HG02981 (cell line): Measurements from ENCODE around the gene SH3BP4.

Source experiments
- ATAC-seq: cut with Tn5 transposase; IDR thresholded peaks from one replicate; pipeline ENCODE4 v1.9.1; 2021; ENCODE audit warnings: mild to moderate bottlenecking, moderate library complexity; ENCODE audit not compliant: unreplicated experiment

Gene SH3BP4

DNA sequence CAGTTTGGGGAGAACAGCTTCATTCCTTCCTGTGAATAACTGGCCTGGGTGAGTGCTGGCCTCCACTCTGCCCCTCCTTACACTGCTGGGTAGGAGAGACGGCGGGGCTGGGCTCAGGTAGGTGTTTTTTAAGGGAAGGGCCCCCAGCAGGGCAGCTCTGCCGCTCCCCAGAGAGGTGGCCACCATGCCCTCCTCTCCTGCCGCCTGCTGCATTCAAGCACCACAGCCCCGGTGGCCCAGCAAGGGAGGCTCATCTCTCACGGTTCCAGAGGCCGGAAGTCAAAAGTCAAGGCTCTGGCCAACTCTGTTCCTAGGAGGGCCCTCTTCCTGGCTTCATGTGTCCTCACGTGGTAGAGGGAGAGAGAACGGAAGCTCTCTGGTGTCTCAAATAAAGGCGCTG, 81.1 kb downstream of the SH3BP4 start:
- no peak for ATAC-seq

DNA sequence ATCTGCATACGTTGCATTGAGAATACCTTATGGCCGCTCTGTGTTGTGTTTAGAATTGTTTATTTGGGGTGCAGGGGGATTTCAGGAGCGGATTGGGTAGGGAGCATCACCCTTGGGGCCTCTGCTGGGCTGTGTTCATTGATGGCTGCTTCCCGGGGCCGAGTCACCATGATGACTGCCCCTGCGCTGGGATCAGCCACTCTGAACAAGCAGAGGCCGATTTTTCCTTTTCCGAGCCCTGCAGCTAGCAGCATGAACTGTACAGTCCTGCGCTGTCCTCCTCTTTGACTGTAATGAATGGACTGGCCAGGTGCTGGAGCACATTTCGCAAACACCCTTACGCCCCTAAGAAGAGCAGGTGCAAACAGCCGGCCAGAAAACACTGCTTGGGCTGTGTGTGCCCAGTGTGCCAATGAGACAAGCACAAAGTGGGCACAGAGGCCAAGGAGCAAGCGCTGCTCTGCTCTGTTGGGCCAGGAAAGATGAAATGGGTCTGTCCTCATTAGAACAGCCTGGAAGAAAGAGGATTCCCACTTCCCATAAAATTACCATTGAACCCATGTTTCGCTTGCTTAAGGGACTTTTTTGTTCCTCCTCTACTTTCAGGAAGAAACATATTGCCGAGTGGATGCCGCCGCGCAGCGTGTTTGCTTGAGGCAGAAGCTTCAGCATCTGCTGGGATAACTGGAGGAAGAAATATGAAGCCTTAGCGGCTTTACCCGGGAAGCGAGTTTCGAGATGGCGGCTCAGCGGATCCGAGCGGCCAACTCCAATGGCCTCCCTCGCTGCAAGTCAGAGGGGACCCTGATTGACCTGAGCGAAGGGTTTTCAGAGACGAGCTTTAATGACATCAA, 82.7 kb downstream of the SH3BP4 start:
- no peak for ATAC-seq

DNA sequence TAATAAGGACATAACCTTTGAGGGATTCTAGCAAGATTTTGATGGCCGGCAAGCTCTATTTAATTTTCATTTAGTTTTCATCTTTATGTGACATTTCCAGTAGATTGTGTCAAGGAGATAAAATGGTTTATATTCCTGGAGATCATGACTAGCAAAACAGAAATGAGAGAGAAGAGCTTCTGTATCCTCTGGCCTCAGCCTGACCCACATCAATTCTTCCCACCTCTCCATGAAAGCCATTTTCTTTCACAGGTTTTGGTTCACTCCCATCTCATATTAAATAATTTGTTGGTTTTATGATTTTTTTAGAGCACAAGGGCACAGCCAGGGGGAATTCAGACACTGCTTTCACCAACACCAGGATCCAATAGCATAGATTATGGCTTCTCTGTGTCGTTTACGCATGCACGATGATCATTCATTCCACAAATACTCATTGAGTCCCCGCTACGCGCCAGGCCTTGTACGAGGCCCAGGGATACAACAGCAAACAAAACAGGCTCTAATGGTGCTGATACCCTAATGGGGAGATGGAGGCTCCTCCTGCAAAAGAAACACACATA, 85.9 kb downstream of the SH3BP4 start:
- ATAC-seq: no peak

DNA sequence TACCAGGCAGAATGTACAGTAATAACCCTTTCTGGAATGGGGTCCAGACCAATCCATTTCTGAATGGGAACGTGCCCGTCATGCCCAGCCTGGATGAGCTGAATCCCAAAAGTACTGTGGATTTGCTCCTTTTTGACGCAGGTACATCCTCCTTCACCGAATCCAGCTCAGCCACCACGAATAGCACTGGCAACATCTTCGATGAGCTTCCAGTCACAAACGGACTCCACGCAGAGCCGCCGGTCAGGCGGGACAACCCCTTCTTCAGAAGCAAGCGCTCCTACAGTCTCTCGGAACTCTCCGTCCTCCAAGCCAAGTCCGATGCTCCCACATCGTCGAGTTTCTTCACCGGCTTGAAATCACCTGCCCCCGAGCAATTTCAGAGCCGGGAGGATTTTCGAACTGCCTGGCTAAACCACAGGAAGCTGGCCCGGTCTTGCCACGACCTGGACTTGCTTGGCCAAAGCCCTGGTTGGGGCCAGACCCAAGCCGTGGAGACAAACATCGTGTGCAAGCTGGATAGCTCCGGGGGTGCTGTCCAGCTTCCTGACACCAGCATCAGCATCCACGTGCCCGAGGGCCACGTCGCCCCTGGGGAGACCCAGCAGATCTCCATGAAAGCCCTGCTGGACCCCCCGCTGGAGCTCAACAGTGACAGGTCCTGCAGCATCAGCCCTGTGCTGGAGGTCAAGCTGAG, 89.6 kb downstream of the SH3BP4 start:
- no peak for ATAC-seq

DNA sequence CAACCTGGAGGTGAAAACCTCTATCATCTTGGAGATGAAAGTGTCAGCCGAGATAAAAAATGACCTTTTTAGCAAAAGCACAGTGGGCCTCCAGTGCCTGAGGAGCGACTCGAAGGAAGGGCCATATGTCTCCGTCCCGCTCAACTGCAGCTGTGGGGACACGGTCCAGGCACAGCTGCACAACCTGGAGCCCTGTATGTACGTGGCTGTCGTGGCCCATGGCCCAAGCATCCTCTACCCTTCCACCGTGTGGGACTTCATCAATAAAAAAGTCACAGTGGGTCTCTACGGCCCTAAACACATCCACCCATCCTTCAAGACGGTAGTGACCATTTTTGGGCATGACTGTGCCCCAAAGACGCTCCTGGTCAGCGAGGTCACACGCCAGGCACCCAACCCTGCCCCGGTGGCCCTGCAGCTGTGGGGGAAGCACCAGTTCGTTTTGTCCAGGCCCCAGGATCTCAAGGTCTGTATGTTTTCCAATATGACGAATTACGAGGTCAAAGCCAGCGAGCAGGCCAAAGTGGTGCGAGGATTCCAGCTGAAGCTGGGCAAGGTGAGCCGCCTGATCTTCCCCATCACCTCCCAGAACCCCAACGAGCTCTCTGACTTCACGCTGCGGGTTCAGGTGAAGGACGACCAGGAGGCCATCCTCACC, 90.2 kb downstream of the SH3BP4 start:
- no peak for ATAC-seq

DNA sequence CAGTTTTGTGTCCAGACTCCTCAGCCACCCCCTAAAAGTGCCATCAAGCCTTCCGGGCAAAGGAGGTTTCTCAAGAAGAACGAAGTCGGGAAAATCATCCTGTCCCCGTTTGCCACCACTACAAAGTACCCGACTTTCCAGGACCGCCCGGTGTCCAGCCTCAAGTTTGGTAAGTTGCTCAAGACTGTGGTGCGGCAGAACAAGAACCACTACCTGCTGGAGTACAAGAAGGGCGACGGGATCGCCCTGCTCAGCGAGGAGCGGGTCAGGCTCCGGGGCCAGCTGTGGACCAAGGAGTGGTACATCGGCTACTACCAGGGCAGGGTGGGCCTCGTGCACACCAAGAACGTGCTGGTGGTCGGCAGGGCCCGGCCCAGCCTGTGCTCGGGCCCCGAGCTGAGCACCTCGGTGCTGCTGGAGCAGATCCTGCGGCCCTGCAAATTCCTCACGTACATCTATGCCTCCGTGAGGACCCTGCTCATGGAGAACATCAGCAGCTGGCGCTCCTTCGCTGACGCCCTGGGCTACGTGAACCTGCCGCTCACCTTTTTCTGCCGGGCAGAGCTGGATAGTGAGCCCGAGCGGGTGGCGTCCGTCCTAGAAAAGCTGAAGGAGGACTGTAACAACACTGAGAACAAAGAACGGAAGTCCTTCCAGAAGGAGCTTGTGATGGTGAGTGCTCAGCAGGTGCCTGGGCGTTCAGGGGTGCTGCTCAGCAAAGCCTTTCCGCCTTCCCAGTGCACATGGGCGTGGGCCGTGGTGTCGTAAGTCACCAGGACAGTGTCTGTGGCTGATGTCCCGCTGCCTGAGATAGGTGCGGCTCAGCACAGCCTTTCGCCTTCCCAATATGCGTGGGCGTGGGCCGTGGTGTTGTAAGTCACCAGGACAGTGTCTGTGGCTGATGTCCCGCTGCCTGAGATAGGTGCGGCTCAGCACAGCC, 91.0 kb downstream of the SH3BP4 start:
- no peak for ATAC-seq

DNA sequence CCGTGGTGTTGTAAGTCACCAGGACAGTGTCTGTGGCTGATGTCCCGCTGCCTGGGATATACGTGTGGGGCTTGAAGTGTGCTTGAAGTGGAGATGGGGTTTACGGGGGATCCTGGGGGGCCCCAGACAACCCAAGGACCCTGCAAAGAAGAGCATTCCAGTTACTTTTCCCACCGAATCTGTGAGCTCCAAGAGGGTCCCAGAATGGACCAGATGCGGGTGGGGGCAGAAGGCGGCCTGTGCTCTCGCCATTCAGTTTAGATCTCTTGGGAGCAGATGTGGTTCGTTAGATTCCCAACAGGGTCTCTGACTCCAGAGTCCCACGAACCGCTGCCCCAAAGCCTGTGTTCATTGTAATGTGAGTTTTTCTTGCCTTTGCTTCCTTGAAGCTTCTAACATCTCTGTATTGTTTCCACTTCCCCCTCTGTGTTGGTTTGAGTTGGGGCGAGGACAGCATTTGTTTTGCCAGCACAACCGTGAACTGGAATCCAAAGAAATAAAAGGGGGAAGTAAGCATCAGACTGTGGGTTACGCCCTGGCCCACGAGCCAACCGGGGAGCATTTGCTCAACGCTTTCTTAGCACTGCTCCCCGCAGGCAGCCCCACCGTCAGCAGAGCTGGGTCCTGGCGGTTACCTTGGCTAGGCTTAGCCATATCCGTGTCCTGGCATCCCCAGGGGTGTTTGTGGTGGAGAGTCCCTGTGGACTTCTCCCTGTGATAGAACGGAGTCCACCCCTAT, 92.1 kb downstream of the SH3BP4 start:
- ATAC-seq: no peak

DNA sequence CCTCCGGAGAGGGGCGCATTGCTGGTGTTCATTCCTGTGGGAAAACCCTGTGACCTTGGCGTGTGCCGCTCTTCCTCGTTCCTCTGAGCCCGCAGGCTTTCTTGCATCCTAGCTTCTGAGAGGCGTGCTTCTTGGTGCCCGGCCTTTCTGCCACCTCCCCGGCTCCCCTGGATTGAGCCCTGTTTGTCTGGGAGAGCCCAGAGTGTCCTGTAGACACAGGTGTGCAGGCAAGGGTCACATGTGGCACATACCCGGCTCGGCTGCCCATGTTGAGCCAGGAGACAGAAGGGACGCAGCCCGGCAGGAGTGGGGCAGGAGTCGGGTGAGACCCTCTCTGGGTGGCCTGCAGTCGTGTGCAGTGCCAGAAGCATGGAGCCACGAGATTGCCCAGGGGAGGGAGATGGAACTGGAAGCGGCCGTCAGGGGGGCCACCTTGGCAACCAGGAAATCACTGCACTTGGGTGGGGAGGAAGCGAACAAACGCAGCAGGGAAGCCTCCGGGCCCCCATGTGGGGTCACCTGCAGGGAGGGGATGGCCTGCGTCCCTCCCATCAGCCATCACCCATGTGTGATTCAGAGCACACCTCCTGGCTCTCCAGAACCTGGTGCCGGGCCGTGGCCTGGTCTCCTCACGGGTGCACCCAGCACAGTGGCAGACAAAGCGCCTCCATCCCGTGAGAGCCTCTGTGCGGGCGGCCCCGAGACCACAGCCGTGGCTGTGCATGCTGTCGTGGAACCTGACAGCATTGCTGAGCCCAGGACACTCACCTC, 92.9 kb downstream of the SH3BP4 start:
- no peak for ATAC-seq

DNA sequence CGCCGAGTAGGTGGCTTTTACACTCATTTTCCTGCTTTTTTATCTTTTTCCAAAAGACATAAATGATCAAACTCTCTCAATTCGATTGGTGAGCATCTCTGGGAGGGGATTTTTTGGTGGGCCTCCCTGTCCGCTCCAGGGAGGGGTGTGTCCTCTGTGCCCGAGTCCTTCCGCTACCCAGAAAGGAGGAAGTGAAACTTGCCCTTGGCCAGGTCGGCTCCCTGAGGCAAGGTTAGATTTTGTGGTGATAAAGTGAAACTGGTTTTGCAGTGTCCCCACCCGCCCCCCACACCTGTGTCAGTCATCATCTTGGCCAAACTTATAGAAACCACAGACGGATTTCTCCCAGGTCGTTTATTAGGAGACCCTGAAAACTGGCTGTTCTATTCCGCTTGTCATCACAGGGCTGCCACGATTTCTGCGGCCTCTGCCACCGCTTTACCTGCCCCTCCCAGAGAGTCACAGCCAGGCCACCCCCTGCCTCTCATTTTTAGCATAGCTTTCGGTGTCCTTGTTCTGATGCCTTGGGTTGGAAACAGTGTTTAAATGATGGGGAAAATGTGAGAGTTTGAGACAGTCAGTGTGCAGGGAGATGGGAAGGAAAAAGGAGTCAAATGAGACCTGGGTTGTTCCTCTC, 93.6 kb downstream of the SH3BP4 start:
- peak; percentile 73 for ATAC-seq

DNA sequence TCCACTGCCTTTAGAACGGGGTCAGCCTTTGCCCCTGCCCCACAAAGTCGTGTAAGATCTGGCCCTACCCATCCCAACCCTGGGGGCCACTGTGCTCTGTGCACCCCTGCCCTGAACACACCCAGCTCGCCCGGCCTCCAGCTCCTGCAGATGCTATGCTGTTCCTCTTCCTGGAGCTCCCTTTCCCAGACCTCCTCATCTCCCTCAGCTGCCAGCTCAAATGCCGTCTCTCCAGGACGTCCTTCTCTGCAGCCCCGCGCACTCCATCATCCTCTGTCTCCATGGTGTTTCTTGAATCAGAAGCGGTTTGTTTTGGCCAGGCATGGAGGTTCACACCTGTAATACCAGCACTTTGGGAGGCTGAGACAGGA, 94.1 kb downstream of the SH3BP4 start:
- no peak for ATAC-seq

DNA sequence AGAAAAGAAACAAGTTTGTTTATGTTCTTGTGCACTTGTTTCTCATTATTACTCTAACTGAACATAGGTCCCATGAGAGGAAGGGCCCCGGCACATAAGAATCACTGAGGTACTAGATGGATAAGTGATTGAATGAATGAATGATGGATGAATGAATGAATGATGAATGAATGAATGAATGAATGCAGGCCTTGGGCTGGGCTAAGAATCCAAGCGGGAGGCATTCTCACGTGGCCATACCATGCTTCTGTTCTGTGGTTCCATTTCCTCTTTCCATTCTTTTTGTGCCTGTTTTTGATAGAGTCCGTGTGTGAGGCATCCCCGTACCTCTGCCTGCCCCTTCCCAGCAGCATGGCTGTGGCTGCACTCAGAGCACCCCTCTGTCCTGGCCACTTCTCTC, 94.8 kb downstream of the SH3BP4 start:
- ATAC-seq: no peak

DNA sequence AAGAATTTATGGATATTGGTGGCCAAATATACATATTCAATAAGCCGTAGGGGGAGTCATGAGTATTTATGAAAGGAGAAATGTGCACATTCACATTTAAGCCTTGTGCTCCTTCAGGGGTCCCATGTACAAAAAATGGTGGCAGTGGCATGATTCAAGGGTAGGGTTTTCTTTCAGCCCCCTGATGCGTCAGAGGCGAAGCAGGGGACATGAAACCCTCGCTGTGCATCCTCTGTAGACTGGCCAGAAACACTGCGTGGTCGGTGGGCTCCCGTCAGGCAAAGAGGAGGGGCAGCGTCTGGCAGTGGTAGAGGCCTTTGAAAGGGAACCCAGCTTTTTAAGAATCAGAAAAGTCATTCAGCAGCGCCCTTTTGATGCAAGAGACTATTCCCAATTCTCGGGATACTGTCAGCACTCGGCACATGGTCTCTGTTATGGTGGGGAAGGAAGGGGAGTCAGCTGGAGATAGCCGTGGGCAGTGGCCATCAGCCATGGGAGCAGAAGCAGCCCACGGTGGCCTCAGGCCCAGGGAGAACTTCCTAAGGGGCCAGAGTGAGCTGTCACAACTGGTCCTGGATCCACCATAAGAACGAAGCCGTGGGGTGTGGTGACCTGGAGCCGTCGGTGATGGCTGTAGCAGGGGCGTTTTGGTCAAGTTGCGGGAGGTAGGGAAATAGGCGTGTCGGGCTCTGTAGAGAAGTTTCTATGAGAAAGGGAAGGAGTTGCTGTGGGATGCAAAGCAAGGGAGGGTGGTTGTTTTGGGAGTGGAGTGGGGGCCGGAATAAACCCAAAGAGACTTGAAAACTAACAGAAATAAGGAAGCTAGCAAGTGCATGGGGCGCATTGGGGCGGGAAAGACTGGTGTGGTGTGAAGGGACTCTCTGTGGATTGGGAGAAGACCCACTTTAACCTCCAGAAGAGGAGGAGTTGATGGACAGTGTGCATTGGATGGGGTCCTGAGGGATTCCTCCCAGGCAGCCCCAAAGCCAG, 95.6 kb downstream of the SH3BP4 start:
- no peak for ATAC-seq

DNA sequence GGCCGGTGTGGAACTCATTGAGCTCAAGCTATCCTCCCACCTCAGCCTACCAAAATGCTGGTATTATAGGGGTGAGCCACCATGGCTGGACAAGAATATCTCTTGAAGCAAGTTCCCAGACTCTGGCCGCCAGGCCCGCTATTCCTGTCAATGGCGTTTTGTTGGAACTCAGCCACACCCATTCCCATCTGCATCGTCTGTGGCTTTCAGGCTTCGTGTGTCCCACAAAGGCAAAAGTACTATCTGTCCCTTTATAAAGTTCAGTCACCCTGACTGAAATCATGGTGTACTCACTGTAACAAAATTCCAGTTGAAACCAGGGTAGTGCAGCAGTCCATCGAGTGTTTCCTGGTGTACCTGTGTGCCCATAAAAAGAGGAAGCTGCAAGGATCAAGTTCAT, 96.7 kb downstream of the SH3BP4 start:
- ATAC-seq: no peak

DNA sequence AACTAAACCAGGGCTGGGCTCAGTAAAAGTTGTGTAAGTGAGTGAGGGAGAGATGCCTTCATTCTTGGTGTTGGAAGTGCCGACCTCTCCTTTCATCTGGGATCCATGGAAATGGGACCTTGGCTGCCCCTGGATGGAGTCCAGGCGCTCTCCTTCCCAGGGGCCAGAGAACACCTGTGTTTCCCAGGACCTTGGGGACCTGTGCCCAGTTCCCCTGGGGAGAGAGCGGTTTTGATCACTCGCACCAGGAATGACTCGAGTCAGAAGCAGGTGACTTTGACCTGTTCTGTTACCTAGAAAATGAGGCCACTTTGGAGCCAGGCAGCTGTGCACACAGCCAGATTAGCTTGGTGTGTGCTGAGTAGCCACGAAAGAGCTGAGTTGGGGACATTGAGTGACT, 97.3 kb downstream of the SH3BP4 start:
- ATAC-seq: no peak

DNA sequence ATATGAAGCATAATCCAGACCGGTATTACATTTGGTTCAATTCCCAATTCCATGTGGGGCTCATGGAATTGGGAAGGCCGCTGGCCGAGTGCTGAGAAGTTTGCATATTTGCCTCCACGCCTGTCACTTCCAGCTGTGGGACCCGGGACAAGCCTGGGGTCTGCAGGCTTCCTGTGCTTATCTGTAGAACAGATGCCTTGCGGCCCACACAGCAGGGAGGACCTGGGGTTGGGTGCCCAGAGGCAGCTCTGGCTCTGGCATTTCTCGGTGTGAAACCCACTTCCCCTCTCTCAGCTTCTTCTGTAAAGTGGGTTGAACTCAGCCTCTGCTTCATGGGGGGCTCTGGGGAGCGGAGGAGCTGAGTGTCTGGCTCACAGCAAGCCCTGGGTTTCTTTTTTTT, 97.9 kb downstream of the SH3BP4 start:
- no peak for ATAC-seq

DNA sequence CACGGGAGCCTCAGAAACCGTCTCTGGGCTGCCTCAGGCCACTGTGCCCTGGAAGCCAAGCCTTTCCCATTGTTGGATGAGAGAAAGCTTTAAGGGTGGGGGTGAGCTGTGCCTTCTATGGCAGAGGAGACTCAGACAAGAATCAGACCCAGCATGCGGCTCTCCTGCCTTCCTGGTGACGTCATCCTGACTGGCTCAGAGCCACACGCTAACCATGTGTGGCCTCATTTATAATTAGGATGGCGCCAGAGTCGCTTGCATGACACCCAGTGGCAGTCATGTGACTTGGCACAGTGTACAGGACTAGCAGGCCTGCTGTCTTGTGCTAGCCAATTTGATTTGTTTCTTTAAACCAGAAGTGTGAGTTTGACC, 99.1 kb downstream of the SH3BP4 start:
- ATAC-seq: no peak

DNA sequence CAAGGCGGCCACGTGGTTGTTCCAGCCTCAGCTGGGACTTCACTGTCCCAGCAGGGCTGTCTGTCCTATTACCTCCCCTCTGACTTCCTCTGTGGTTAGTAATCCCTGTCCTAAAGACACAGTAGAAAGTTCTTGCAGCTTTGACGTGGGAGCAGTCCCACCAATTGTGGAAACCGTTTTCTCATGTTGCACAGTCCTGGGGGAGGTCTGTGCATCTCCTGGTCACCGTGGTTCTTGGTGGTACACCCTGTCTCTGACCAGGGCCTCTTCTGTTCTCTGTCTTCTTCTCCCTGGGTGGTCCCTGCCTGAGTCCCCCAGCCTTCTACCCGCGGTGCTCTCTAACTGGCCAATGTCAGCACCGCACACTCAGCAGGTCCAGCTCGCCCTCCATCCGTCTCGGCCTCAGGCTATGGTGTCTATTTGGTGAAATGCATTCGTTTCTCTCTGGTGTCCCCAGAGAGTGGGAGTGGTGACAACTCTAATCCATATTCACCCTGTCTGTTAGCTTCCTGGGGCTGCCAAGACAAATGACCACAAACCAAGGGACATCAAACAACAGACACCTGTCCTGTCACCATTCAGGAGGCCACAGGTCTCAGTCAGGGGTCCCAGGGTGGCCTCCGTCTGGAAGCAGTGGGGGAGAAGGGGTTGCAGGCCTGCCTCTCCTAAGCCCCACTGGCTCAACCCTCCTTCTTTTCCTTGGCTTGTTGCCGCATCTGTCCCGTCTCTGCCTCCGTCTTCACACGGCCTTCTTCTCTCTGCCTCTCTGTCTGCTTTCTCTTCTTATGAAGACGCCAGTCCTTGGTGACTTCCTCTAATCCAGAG, 99.8 kb downstream of the SH3BP4 start:
- ATAC-seq: no peak
